Cardiac fibroblast (primary cell): ENCODE data around the gene ACAD10.
"Not testable (repeated sequence)": the region's sequence is repeated elsewhere in the genome, so short reads cannot be mapped to it uniquely, and the experiment has no call there.

Experiments
- DNase-seq, 2 donors: peaks; one replicate each; pipeline versions ENCODE4 v3.0.0 to v3.0.0-alpha.2; 2010; ENCODE audit warnings: low read depth in 2 of 2
- H3K4me3 ChIP-seq, 2 donors: replicated peaks in 1 of 2; 1 replicate in 1 of 2; 2 replicates in 1 of 2; pipeline ENCODE4 v1.5.1; 2011; ENCODE audit warnings: low read depth in 2 of 2, low read length in 2 of 2, mild to moderate bottlenecking in 2 of 2, moderate library complexity in 1 of 2
- TF ChIP-seq, protein P1 (sequence below): IDR thresholded peaks from one replicate; pipeline ENCODE4 v1.5.1; 2011; ENCODE audit warnings: low read depth, mild to moderate bottlenecking, low read length, inconsistent platforms

ACAD10 gene

DNA sequence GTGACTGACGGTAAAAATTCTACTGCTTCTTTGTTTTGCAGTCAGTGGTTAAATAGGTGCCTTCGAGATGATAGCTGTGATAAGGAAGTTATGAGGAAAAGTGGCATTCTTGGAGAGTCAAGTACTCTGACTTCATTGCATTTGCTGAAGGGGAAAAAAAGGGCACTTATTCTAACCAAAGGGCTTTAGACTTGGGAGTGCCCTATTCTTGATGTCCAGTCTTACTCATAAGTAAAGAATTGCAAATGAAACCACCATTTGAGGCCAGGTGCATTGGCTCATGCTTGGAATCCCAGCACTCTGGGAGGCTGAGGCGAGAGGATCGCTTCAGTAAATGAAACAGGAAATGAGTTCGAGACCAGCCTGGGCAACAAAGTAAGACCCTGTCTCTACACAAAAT lies 40.4 kb upstream of the ACAD10 start:
- TF ChIP-seq, protein P1, sequence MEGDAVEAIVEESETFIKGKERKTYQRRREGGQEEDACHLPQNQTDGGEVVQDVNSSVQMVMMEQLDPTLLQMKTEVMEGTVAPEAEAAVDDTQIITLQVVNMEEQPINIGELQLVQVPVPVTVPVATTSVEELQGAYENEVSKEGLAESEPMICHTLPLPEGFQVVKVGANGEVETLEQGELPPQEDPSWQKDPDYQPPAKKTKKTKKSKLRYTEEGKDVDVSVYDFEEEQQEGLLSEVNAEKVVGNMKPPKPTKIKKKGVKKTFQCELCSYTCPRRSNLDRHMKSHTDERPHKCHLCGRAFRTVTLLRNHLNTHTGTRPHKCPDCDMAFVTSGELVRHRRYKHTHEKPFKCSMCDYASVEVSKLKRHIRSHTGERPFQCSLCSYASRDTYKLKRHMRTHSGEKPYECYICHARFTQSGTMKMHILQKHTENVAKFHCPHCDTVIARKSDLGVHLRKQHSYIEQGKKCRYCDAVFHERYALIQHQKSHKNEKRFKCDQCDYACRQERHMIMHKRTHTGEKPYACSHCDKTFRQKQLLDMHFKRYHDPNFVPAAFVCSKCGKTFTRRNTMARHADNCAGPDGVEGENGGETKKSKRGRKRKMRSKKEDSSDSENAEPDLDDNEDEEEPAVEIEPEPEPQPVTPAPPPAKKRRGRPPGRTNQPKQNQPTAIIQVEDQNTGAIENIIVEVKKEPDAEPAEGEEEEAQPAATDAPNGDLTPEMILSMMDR = no peak
- no peak overlapping the region for H3K4me3 ChIP-seq
- peak; percentile 15 to 50 for DNase-seq

DNA sequence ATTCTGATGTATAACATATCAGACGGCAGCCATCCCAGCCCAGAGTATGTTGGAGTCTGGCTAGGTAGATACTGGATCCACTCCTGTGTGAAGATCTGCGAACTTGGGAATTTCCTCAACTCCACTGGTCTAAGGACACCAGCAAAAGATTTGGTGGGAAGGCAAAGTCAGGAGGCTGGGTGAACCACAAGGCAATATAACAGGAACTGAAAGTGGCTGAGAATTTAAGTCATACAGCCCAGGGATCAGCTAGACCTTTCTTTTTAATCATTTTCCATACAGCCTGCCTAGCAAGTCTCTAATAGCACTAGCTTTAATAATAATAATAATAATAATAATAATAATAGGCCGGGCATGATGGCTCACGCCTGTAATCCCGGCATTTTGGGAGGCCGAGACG lies 34.9 kb upstream of the ACAD10 start:
- DNase-seq = no peak

DNA sequence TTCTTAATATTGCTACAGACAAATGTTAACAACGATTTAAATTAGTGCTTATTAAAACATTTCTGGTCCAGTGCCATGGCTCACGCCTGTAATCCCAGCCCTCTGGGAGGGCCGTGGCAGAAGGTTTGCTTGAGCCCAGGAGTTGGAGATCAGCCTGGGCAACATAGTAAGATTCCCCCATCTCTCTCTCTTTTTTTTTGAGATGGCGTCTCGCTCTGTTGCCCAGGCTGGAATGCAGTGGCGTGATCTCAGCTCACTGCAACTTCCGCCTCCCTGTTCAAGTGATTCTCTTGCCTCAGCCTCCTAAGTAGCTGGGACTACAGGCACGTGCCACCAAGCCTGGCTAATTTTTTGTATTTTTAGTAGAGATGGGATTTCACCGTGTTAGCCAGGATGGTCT lies 33.3 kb upstream of the ACAD10 start:
- H3K4me3 ChIP-seq, DNase-seq: not testable (repeated sequence)

More for the DNA sequence above, 34.9 kb upstream of the ACAD10 start:
- TF ChIP-seq, protein P1 = no peak
- H3K4me3 ChIP-seq = no peak overlapping the region

DNA sequence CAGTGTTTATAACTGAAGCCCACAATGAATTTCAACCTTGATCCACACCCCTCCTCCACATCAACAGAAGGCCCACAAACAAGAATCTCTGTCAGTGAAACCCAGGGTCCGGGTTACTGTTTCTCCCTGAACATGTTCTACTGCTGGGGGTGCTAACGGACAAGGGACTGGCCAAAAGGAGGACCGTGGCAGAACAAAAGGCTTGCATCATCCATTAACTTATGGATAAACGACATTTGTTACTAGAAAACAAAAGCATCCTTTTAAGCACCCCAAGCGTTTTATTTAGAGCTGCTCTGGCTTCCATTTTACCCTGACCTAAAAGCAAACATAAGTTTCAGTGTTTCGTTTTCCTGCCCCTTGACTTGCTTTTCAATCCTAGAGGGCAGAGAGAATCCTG lies 32.3 kb upstream of the ACAD10 start:
- no peak overlapping the region for H3K4me3 ChIP-seq
- TF ChIP-seq, protein P1 = no peak
- no peak for DNase-seq

DNA sequence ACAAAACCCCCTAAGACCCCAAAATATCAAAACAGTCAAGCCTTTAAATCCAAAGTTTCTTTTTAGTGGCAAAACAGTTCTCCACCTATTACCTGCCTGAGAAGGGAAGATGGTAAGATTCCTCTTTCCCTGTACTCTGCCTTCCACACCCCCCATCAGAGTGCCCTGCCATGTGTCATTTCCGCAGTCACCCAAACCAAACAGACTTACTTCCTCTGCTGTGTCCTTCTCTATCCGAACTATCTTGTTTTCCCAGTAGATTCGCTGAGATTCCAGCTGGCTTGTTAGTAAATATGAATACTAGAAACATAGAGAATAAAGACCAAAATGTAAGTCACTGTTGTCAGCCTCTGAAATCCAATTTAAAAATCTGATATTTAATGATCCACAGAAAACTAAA lies 30.5 kb upstream of the ACAD10 start:
- no peak for DNase-seq
- TF ChIP-seq, protein P1 = no peak

DNA sequence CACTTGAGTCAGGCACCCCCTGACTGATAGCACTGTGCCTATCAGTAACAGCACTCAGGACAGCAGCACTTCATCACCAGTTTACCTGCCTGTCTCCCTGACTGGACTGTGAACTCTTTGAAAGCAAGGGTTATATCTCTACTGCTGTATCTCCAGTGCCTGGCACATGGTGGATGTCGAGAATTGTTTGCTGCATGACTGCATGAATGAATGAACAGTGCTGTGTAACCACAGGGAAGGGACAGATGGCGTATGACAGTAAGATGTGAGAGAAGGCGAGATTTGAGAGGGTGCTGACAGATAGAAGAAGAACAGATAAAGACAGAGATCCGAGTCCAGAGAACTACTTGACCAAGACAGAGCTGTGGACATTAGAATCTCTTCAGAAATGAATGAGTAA lies 29.8 kb upstream of the ACAD10 start:
- H3K4me3 ChIP-seq = no peak overlapping the region
- no peak for DNase-seq
- TF ChIP-seq, protein P1 = no peak

More for the DNA sequence above, 30.5 kb upstream of the ACAD10 start:
- H3K4me3 ChIP-seq = no peak overlapping the region

DNA sequence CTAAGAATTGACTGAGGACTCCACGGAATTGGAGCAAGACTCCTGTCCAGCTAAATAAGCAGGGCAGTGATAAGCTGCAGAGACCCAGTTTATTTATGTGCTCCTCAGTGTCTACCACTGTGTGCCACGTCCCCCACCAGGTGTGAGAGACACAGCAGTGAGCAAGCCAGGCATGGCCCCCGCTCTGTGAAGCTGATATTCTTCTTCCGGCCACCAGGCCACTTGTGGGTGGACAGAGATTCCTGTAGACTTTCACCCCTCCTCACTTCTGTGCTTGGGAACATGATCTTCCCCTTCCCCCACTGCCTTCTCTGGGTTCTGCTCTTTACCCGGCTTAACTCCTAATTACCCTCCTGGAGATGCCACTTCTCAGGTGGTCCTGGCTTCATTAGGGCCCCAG lies 21.4 kb upstream of the ACAD10 start:
- TF ChIP-seq, protein P1 = no peak
- DNase-seq = no peak
- H3K4me3 ChIP-seq = no peak overlapping the region
